Loucy (cell line): ENCODE measurements around the gene PRKN.

Experiments
- H2AFZ ChIP-seq: fragments of 200-600 bp; sonication (generic); 2 replicates; pipeline ENCODE4 v1.6.0; 2016; ENCODE audit warnings: antibody characterized with exemption, mild to moderate bottlenecking, low read length, moderate library complexity
- H3F3A ChIP-seq: fragments of 200-600 bp; 2 replicates; pipeline ENCODE4 v1.6.0; 2016; ENCODE audit warnings: antibody characterized with exemption, low read depth, mild to moderate bottlenecking
- H3K27me3 ChIP-seq: fragments of 200-600 bp; sonication (generic); 2 replicates; pipeline ENCODE4 v1.6.1; 2014; ENCODE audit warnings: low read length, mild to moderate bottlenecking; ENCODE audit not compliant: insufficient read depth, poor library complexity, severe bottlenecking
- H3K36me3 ChIP-seq: fragments of 200-600 bp; sonication (generic); 2 replicates; pipeline ENCODE4 v1.6.1; 2016; ENCODE audit warnings: low read length; ENCODE audit not compliant: insufficient read depth
- H3K4me1 ChIP-seq: fragments of 200-600 bp; sonication (generic); 2 replicates; pipeline ENCODE4 v1.5.1; 2014; ENCODE audit warnings: low read length, mild to moderate bottlenecking; ENCODE audit not compliant: insufficient read depth, poor library complexity, severe bottlenecking
- H3K4me2 ChIP-seq: fragments of 200-600 bp; sonication (generic); 2 replicates; pipeline ENCODE4 v1.6.0; 2014; ENCODE audit warnings: antibody characterized with exemption, low read length, low read depth, mild to moderate bottlenecking; ENCODE audit not compliant: poor library complexity, severe bottlenecking
- H3K4me3 ChIP-seq: fragments of 200-600 bp; sonication (generic); 2 replicates; pipeline ENCODE4 v1.5.1; 2014; ENCODE audit warnings: low read length, mild to moderate bottlenecking, mixed read lengths; ENCODE audit not compliant: poor library complexity, severe bottlenecking
- H3K79me2 ChIP-seq: fragments of 200-600 bp; sonication (generic); 2 replicates; pipeline ENCODE4 v1.6.1; 2014; ENCODE audit warnings: low read length; ENCODE audit not compliant: insufficient read depth
- H3K9ac ChIP-seq: fragments of 200-600 bp; sonication (generic); 2 replicates; pipeline ENCODE4 v1.6.0; 2014; ENCODE audit warnings: mild to moderate bottlenecking, low read depth, low read length, moderate library complexity; ENCODE audit not compliant: poor library complexity, severe bottlenecking
- H3K9me2 ChIP-seq: fragments of 200-600 bp; sonication (generic); replicated peaks from 2 replicates; pipeline ENCODE4 v1.6.1; 2016; ENCODE audit warnings: low read depth, low read length, mixed read lengths
- H3K9me3 ChIP-seq: fragments of 200-600 bp; sonication (generic); 2 replicates; pipeline ENCODE4 v1.6.1; 2014; ENCODE audit warnings: mild to moderate bottlenecking, antibody characterized with exemption, low read length, low read depth; ENCODE audit not compliant: insufficient read depth
- H4K20me1 ChIP-seq: fragments of 200-600 bp; sonication (generic); 2 replicates; pipeline ENCODE4 v1.6.0; 2014; ENCODE audit warnings: antibody characterized with exemption, low read length, mild to moderate bottlenecking; ENCODE audit not compliant: insufficient read depth, poor library complexity, severe bottlenecking
- EZH2phosphoT487 ChIP-seq: fragments of 200-600 bp; IDR thresholded peaks from 2 replicates; pipeline ENCODE4 v1.6.1; 2018; ENCODE audit warnings: antibody characterized with exemption, mild to moderate bottlenecking, moderate library complexity, borderline replicate concordance
- TF ChIP-seq, protein P1 (sequence below): fragments of 200-600 bp; sonication (generic); conservative IDR thresholded peaks from 2 replicates; pipeline ENCODE4 v1.5.1; 2014; ENCODE audit warnings: mild to moderate bottlenecking, antibody characterized with exemption, low read length

PRKN gene

DNA sequence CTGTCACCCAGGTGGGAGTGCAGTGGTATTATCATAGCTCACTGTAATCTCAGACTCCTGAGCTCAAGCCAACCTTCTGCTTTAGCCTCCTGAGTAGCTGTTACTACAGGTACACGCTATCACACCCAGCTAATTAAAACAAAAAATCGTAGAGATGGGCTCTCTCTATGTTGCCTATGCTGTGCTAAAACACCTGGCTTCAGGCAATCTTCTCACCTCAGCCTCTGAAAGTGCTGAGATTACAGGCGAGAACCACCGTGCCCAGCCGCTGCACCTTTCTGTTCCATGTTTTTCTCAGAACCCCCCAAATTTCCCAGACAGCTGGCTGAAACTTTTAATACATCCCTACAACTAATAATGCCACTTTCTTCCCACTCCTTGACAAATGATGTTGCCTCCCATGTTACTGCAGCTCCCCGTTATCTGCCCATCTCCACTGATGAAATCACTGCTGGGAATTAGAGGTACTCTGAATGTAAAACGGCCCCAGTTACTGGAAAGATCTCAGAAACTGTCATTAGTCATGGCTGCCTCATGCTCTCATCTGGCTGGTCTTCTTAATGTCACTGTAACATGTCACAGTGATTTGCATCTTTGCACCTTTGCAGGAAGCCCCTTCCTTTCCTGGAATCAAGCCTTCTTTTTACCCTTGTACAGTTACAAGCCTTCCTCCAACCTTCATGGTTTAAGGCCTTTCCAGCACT, 697.5 kb downstream of the PRKN start:
- no peak overlapping the region for H3K4me2 ChIP-seq
- H3K4me1 ChIP-seq = no peaks in the 10 kb centered on the region
- H3K27me3 ChIP-seq = no peaks in the 10 kb centered on the region
- H3K9ac ChIP-seq = no peak overlapping the region
- H4K20me1 ChIP-seq = no peaks in the 10 kb centered on the region
- H3K4me3 ChIP-seq = no peak overlapping the region
- H3K9me3 ChIP-seq = no peaks in the 10 kb centered on the region
- H2AFZ ChIP-seq = no peak overlapping the region
- H3K36me3 ChIP-seq = no peaks in the 10 kb centered on the region
- H3K79me2 ChIP-seq = no peaks in the 10 kb centered on the region
- H3F3A ChIP-seq = no peaks in the 10 kb centered on the region
- no peak for TF ChIP-seq EZH2phosphoT487
- TF ChIP-seq, protein P1, sequence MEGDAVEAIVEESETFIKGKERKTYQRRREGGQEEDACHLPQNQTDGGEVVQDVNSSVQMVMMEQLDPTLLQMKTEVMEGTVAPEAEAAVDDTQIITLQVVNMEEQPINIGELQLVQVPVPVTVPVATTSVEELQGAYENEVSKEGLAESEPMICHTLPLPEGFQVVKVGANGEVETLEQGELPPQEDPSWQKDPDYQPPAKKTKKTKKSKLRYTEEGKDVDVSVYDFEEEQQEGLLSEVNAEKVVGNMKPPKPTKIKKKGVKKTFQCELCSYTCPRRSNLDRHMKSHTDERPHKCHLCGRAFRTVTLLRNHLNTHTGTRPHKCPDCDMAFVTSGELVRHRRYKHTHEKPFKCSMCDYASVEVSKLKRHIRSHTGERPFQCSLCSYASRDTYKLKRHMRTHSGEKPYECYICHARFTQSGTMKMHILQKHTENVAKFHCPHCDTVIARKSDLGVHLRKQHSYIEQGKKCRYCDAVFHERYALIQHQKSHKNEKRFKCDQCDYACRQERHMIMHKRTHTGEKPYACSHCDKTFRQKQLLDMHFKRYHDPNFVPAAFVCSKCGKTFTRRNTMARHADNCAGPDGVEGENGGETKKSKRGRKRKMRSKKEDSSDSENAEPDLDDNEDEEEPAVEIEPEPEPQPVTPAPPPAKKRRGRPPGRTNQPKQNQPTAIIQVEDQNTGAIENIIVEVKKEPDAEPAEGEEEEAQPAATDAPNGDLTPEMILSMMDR = no peak
- no peaks in the 10 kb centered on the region for H3K9me2 ChIP-seq

DNA sequence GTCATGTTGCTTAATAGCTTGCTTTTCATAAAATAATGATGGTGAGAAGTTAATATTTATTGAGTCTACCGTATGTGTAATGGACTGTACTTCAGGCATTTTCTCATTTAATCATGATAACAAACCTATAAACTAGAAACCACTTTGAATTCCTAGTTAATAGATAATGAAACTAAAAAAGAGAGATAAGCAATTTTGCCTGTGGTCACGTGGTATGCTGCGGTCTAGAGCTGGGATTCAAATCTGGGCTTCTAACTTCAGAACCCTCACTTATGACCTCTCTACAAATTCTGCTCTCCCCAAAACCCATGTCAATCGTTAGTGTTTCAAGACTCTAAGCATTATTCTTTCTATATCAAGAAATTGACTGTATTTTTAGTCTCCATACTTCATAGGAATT, 700.7 kb downstream of the PRKN start:
- H2AFZ ChIP-seq = no peak overlapping the region
- H3K9ac ChIP-seq = no peak overlapping the region
- no peaks in the 10 kb centered on the region for H3F3A ChIP-seq
- TF ChIP-seq EZH2phosphoT487 = no peak
- no peaks in the 10 kb centered on the region for H3K36me3 ChIP-seq
- no peaks in the 10 kb centered on the region for H3K4me1 ChIP-seq
- no peaks in the 10 kb centered on the region for H3K27me3 ChIP-seq
- no peaks in the 10 kb centered on the region for H3K9me3 ChIP-seq
- H3K4me2 ChIP-seq = no peak overlapping the region
- no peaks in the 10 kb centered on the region for H4K20me1 ChIP-seq
- H3K4me3 ChIP-seq = no peak overlapping the region
- no peaks in the 10 kb centered on the region for H3K9me2 ChIP-seq
- no peaks in the 10 kb centered on the region for H3K79me2 ChIP-seq

DNA sequence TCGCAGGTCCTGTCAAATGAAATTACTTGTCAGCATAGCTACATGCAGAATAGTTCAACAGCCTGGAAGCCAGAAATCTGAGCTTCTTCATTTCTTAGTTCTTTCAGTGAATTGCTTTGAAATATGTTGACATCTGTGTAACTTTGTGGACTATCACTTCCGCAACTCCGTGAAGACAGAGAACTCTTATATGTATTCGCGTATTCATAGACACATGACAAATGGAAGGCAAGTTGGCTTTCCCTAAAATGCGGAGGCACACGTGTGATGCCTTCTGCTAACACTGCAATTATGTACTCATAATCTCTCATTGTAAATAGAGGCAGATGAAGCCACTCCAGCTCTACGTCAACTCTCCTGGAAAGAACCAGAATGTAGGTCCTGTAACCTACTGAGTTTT, 701.5 kb downstream of the PRKN start:
- H3K4me3 ChIP-seq = no peak overlapping the region
- H3K4me2 ChIP-seq = no peak overlapping the region
- H3F3A ChIP-seq = no peaks in the 10 kb centered on the region
- H3K4me1 ChIP-seq = no peaks in the 10 kb centered on the region
- H4K20me1 ChIP-seq = no peaks in the 10 kb centered on the region
- H3K36me3 ChIP-seq = no peaks in the 10 kb centered on the region
- no peak overlapping the region for H3K9ac ChIP-seq
- no peaks in the 10 kb centered on the region for H3K27me3 ChIP-seq
- H3K79me2 ChIP-seq = no peaks in the 10 kb centered on the region
- TF ChIP-seq, protein P1 = no peak
- TF ChIP-seq EZH2phosphoT487 = no peak
- H3K9me2 ChIP-seq = no peaks in the 10 kb centered on the region
- H2AFZ ChIP-seq = no peak overlapping the region
- no peaks in the 10 kb centered on the region for H3K9me3 ChIP-seq

DNA sequence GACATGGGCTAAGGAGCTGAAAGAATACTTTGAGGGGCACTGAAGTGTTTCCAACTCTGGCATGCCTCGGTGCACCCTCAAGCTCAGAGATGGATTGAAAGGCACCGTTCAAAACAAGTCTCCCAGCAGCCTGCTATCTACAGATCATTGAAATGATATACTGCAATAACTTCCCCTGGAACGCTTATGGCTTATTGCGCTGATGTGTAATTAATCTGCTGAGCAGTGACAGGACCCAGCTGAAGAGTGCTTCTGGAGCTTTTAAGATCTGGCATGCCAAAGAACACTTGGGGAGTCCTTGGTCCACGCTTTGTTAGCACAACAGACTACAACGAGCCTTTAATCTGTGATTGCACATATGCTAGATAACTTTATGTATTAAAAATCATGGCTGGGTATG, 708.2 kb downstream of the PRKN start:
- Histone ChIP-seq H3K9me2 (no peaks in the 10 kb centered on the region), H3K9ac (no peak overlapping the region), H3K9me3 (no peaks in the 10 kb centered on the region), H3K4me2 (no peak overlapping the region), H3K36me3 (no peaks in the 10 kb centered on the region), H4K20me1 (no peaks in the 10 kb centered on the region), H3K4me1 (no peaks in the 10 kb centered on the region), H3K79me2 (no peaks in the 10 kb centered on the region), H3K27me3 (no peaks in the 10 kb centered on the region), H3F3A (no peaks in the 10 kb centered on the region), H3K4me3 (no peak overlapping the region), H2AFZ (no peak overlapping the region)
- TF ChIP-seq EZH2phosphoT487 = no peak
- TF ChIP-seq, protein P1 = no peak
